Daoy (cell line): Measurements from ENCODE around the gene OBI1. TPM values are rescaled to one million over a fixed set of nuclear protein-coding genes. Genes with fewer than 3 reads are reported as not detected.

Experiments
- DNase-seq: peaks from one replicate; pipeline ENCODE4 v3.0.0-alpha.2; 2015; ENCODE audit warnings: low read depth
- total RNA-seq: library from RNA; depleted of rRNA; stranded (reverse); fragments of >200 nt; shearing (Covaris generic); gene quantifications from 2 replicates; pipeline ENCODE4 v1.2.3, GENCODE V29; 2014; rRNA removed

OBI1 gene
- 21.1 and 22.5 TPM in 2 replicates for total RNA-seq

GRCh38 chr13:78658630-78659449 is at the start of gene OBI1:
Gene OBI1, minus strand, starts transcription at chr13:78659155. Its CDS starts 35 bp downstream, at chr13:78659120.
- peak; percentile 89 for DNase-seq

- no peak for DNase-seq
Measured at GRCh38 chr13:78701383-78701782, 42.4 kb upstream of the OBI1 start.

GRCh38 chr13:78700121-78700910 is 41.4 kb upstream of the OBI1 start:
- no peak for DNase-seq

GRCh38 chr13:78689011-78689410 is 30.1 kb upstream of the OBI1 start:
- DNase-seq = no peak

- DNase-seq = no peak
Measured at GRCh38 chr13:78686461-78686860, 27.5 kb upstream of the OBI1 start.

GRCh38 chr13:78680576-78681350 is 21.8 kb upstream of the OBI1 start:
- no peak for DNase-seq

- no peak for DNase-seq
Measured at GRCh38 chr13:78680115-78680561, 21.2 kb upstream of the OBI1 start.

- DNase-seq = no peak
Measured at GRCh38 chr13:78679329-78679728, 20.4 kb upstream of the OBI1 start.

- no peak for DNase-seq
Measured at GRCh38 chr13:78675112-78675511, 16.2 kb upstream of the OBI1 start.

- no peak for DNase-seq
Measured at GRCh38 chr13:78674638-78675037, 15.7 kb upstream of the OBI1 start.

- DNase-seq = no peak
Measured at GRCh38 chr13:78662467-78662866, 3.5 kb upstream of the OBI1 start.

- DNase-seq = no peak
Measured at GRCh38 chr13:78660495-78660857, 1.5 kb upstream of the OBI1 start.

GRCh38 chr13:78659732-78660494 is 958 bp upstream of the OBI1 start:
- peak; percentile 6 for DNase-seq

GRCh38 chr13:78659450-78659730 is 435 bp upstream of the OBI1 start:
- DNase-seq = no peak

GRCh38 chr13:78657699-78658629 is 991 bp downstream of the OBI1 start:
- no peak for DNase-seq

GRCh38 chr13:78655906-78656305 is 3.0 kb downstream of the OBI1 start:
- no peak for DNase-seq

- no peak for DNase-seq
Measured at GRCh38 chr13:78655007-78655406, 3.9 kb downstream of the OBI1 start.

- DNase-seq = no peak
Measured at GRCh38 chr13:78652651-78653050, 6.3 kb downstream of the OBI1 start.

- no peak for DNase-seq
Measured at GRCh38 chr13:78650717-78651083, 8.3 kb downstream of the OBI1 start.

GRCh38 chr13:78649997-78650716 is 8.8 kb downstream of the OBI1 start:
- no peak for DNase-seq
